Measurements from ENCODE around the gene TRIM14.

The TRIM14 gene

GRCh38 chr9:98046180-98046543 is 72.9 kb downstream of the TRIM14 start:
- FAIRE-seq = no peak
- TF ChIP-seq POLR2AphosphoS5 (IDR thresholded peaks at IDR 0.05; ENCODE audit: low read depth, low read length) = no peak
- TF ChIP-seq POLR2A (IDR thresholded peaks at IDR 0.05; ENCODE audit: low read depth, low read length) = no peak
- TF ChIP-seq SPI1 (IDR thresholded peaks at IDR 0.05; ENCODE audit: low read depth, low read length) = no peak
- no peak for TF ChIP-seq POU2F2 (IDR thresholded peaks at IDR 0.05; ENCODE audit: low read depth, low read length)
- TF ChIP-seq TAF1 (IDR thresholded peaks at IDR 0.05; ENCODE audit: low read depth, low read length) = no peak
- no peak for TF ChIP-seq PAX5 (IDR thresholded peaks at IDR 0.05; ENCODE audit: insufficient read depth, low read length, severe bottlenecking)

DNA sequence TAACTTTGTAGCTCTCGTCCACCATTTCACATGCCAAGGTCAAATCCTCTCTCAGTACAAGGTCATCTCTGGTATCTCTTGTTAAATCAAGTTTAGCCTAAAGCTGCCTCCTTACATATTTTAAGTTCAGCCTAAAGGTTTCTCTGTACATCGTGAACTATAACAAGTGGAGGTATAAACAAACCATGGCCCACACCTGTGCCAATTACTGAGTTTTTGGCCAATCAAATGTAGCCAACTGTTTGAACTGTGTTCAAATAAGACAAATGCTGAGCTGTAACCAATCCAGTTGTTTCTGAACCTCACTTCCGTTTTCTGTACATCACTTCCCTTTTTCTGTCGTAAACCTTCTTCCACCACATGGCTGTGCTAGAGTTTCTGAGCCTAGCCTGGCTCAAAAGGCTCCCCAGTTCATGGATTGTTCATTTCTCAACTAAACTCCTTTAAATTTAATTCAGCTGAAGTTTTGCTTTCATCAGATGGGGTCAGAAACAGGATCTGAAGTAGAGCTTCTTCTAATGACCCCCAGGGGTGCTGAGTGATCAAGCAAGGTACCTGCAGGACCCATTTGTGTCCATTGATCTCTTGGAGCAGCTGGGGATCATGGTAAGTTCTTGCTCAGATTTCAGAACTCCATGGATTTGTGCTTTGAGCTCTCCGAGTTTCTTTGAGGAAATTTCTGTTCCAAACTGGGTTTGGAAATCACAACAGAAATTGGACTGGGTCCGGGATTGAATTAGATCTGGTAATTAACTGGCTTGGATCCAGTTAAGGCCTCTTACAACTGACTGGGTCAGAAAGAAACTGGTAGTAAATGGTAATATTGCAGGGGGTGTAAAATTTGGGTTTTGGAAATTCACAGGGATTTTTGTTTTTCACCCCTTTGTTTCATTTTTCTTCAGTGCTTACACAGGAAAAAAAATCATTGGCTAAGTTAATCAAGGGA is 73.5 kb downstream of the TRIM14 start:
- peak; percentile 66 for FAIRE-seq
- DNase-seq (ENCODE audit: insufficient read length, low spot score) = no peak
- no peak for TF ChIP-seq PAX5 (IDR thresholded peaks at IDR 0.05; ENCODE audit: insufficient read depth, low read length, severe bottlenecking)
- TF ChIP-seq POLR2AphosphoS5 (IDR thresholded peaks at IDR 0.05; ENCODE audit: low read depth, low read length) = peak; percentile 63; the same call in 1 of the 2 replicates
- peak; percentile 96 for TF ChIP-seq SPI1 (IDR thresholded peaks at IDR 0.05; ENCODE audit: low read depth, low read length)
- TF ChIP-seq POU2F2 (IDR thresholded peaks at IDR 0.05; ENCODE audit: low read depth, low read length) = no peak
- TF ChIP-seq POLR2A (IDR thresholded peaks at IDR 0.05; ENCODE audit: low read depth, low read length) = peak; percentile 67
- peak; percentile 72; the same call in 1 of the 2 replicates for TF ChIP-seq TAF1 (IDR thresholded peaks at IDR 0.05; ENCODE audit: low read depth, low read length)

More at GRCh38 chr9:98046180-98046543, 72.9 kb downstream of the TRIM14 start:
- no peak for DNase-seq (ENCODE audit: insufficient read length, low spot score)

DNA sequence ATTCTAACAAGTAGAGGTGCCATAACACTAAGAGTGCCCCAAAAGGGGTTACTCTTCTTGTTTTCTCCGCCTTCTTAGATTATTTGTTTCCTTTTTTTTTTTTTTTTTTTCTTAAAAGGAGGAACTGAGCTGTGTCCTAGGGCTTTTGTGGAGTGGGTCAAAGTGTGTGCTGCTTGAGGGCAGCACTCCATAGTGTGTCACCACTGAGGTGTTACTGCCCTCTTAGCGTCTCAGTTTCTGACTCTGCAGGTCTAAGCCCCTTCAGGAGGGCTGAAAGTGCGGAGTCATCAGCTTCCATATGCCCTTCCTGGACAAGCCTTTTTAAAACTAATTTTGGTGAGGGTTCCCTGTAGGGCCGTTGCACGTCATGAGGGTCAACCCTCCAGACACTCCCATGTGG is 75.1 kb downstream of the TRIM14 start:
- FAIRE-seq (no peak), DNase-seq (ENCODE audit: insufficient read length, low spot score) (no peak)
- TF ChIP-seq TAF1 (IDR thresholded peaks at IDR 0.05; ENCODE audit: low read depth, low read length) = no peak
- TF ChIP-seq POU2F2 (IDR thresholded peaks at IDR 0.05; ENCODE audit: low read depth, low read length) = no peak
- peak; percentile 33; the same call in 1 of the 2 replicates for TF ChIP-seq SPI1 (IDR thresholded peaks at IDR 0.05; ENCODE audit: low read depth, low read length)

GRCh38 chr9:98040212-98040611 is 78.8 kb downstream of the TRIM14 start:
- no peak for FAIRE-seq
- DNase-seq (ENCODE audit: insufficient read length, low spot score) = no peak
- no peak for TF ChIP-seq PAX5 (IDR thresholded peaks at IDR 0.05; ENCODE audit: insufficient read depth, low read length, severe bottlenecking)
- no peak for TF ChIP-seq POU2F2 (IDR thresholded peaks at IDR 0.05; ENCODE audit: low read depth, low read length)
- no peak for TF ChIP-seq SPI1 (IDR thresholded peaks at IDR 0.05; ENCODE audit: low read depth, low read length)
- no peak for TF ChIP-seq POLR2A (IDR thresholded peaks at IDR 0.05; ENCODE audit: low read depth, low read length)
- no peak for TF ChIP-seq TAF1 (IDR thresholded peaks at IDR 0.05; ENCODE audit: low read depth, low read length)
- no peak for TF ChIP-seq POLR2AphosphoS5 (IDR thresholded peaks at IDR 0.05; ENCODE audit: low read depth, low read length)

- TF ChIP-seq PAX5 (IDR thresholded peaks at IDR 0.05; ENCODE audit: insufficient read depth, low read length, severe bottlenecking) = no peak
- no peak for TF ChIP-seq TAF1 (IDR thresholded peaks at IDR 0.05; ENCODE audit: low read depth, low read length)
- peak; percentile 41 for TF ChIP-seq SPI1 (IDR thresholded peaks at IDR 0.05; ENCODE audit: low read depth, low read length)
- no peak for TF ChIP-seq POLR2AphosphoS5 (IDR thresholded peaks at IDR 0.05; ENCODE audit: low read depth, low read length)
- TF ChIP-seq POU2F2 (IDR thresholded peaks at IDR 0.05; ENCODE audit: low read depth, low read length) = no peak
- no peak for TF ChIP-seq POLR2A (IDR thresholded peaks at IDR 0.05; ENCODE audit: low read depth, low read length)
- DNase-seq (ENCODE audit: insufficient read length, low spot score) (no peak), FAIRE-seq (peak; percentile 35)
These were observed 79.4 kb downstream of the TRIM14 start for GRCh38 chr9:98039607-98040017.

DNA sequence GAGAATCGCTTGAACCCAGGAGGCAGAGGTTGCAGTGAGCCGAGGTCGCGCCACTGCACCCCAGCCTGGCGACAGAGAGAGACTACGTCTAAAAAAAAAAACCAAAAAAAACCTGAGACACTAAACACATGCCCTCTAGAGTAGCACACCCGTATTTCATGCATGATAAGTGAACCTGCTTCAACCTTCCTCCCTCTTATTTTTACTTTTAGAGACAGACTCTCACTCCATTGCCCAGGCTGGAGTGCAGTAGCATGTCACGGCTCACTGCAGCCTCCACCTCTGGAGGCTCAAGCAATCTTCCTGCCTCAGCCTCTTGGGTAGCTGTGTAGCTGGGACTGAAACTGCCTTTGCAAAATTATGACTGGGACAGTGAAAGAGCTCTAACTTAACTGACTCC is 80.1 kb downstream of the TRIM14 start:
- TF ChIP-seq POLR2A (IDR thresholded peaks at IDR 0.05; ENCODE audit: low read depth, low read length) (no peak), POLR2AphosphoS5 (IDR thresholded peaks at IDR 0.05; ENCODE audit: low read depth, low read length) (no peak), TAF1 (IDR thresholded peaks at IDR 0.05; ENCODE audit: low read depth, low read length) (no peak), SPI1 (IDR thresholded peaks at IDR 0.05; ENCODE audit: low read depth, low read length) (no peak), PAX5 (IDR thresholded peaks at IDR 0.05; ENCODE audit: insufficient read depth, low read length, severe bottlenecking) (no peak), POU2F2 (IDR thresholded peaks at IDR 0.05; ENCODE audit: low read depth, low read length) (no peak)
- DNase-seq (ENCODE audit: insufficient read length, low spot score) (no peak), FAIRE-seq (peak; percentile 78)

- FAIRE-seq (no peak), DNase-seq (ENCODE audit: insufficient read length, low spot score) (no peak)
- TF ChIP-seq SPI1 (IDR thresholded peaks at IDR 0.05; ENCODE audit: low read depth, low read length) = no peak
- TF ChIP-seq POLR2A (IDR thresholded peaks at IDR 0.05; ENCODE audit: low read depth, low read length) = no peak
- TF ChIP-seq PAX5 (IDR thresholded peaks at IDR 0.05; ENCODE audit: insufficient read depth, low read length, severe bottlenecking) = no peak
- no peak for TF ChIP-seq TAF1 (IDR thresholded peaks at IDR 0.05; ENCODE audit: low read depth, low read length)
- no peak for TF ChIP-seq POLR2AphosphoS5 (IDR thresholded peaks at IDR 0.05; ENCODE audit: low read depth, low read length)
- no peak for TF ChIP-seq POU2F2 (IDR thresholded peaks at IDR 0.05; ENCODE audit: low read depth, low read length)
These were observed 81.7 kb downstream of the TRIM14 start for GRCh38 chr9:98037357-98037756.

GRCh38 chr9:98034593-98035546 is 84.2 kb downstream of the TRIM14 start:
- FAIRE-seq (peak; percentile 91), DNase-seq (ENCODE audit: insufficient read length, low spot score) (no peak)
- peak; percentile 41; the same call in 1 of the 2 replicates for TF ChIP-seq SPI1 (IDR thresholded peaks at IDR 0.05; ENCODE audit: low read depth, low read length)
- no peak for TF ChIP-seq TAF1 (IDR thresholded peaks at IDR 0.05; ENCODE audit: low read depth, low read length)
- TF ChIP-seq POLR2A (IDR thresholded peaks at IDR 0.05; ENCODE audit: low read depth, low read length) = no peak
- no peak for TF ChIP-seq POLR2AphosphoS5 (IDR thresholded peaks at IDR 0.05; ENCODE audit: low read depth, low read length)
- TF ChIP-seq PAX5 (IDR thresholded peaks at IDR 0.05; ENCODE audit: insufficient read depth, low read length, severe bottlenecking) = no peak
- no peak for TF ChIP-seq POU2F2 (IDR thresholded peaks at IDR 0.05; ENCODE audit: low read depth, low read length)

Data from GM12891 (cell line).